MM.1S (cell line): ENCODE results near the gene TTC24.
"Not testable (repeated sequence)": the region's sequence is repeated elsewhere in the genome, so short reads cannot be mapped to it uniquely, and the experiment has no call there.

Experiments used
- DNase-seq: peaks from one replicate; pipeline ENCODE4 v3.0.0-alpha.2; 2015
- H2AFZ ChIP-seq: fragments of 300-600 bp; sonication (generic); 2 replicates; pipeline ENCODE4 v1.6.0; 2016; ENCODE audit warnings: antibody characterized with exemption, low read length
- H3F3A ChIP-seq: fragments of 300-600 bp; sonication (generic); 2 replicates; pipeline ENCODE4 v1.6.1; 2016; ENCODE audit warnings: mild to moderate bottlenecking, antibody characterized with exemption, low read length, moderate library complexity, mixed read lengths; ENCODE audit not compliant: insufficient read depth
- H3K27ac ChIP-seq: fragments of 300-600 bp; sonication (generic); 2 replicates; pipeline ENCODE4 v1.5.1; 2016; ENCODE audit warnings: mild to moderate bottlenecking, low read length
- H3K27me3 ChIP-seq: fragments of 300-600 bp; sonication (generic); replicated peaks from 2 replicates; pipeline ENCODE4 v1.6.0; 2016; ENCODE audit warnings: low read length; ENCODE audit not compliant: insufficient read depth
- H3K36me3 ChIP-seq: fragments of 300-600 bp; sonication (generic); replicated peaks from 2 replicates; pipeline ENCODE4 v1.6.1; 2016; ENCODE audit warnings: mild to moderate bottlenecking, low read length, mixed read lengths; ENCODE audit not compliant: insufficient read depth
- H3K4me1 ChIP-seq: fragments of 300-600 bp; sonication (generic); 2 replicates; pipeline ENCODE4 v1.6.1; 2016; ENCODE audit warnings: low read length, mixed read lengths
- H3K4me2 ChIP-seq: fragments of 300-600 bp; sonication (generic); 2 replicates; pipeline ENCODE4 v1.6.0; 2016; ENCODE audit warnings: low read depth, low read length
- H3K4me3 ChIP-seq: fragments of 300-600 bp; sonication (generic); 2 replicates; pipeline ENCODE4 v1.5.1; 2016; ENCODE audit warnings: low read length, mixed read lengths
- H3K79me2 ChIP-seq: fragments of 300-600 bp; sonication (generic); 2 replicates; pipeline ENCODE4 v1.6.1; 2016; ENCODE audit warnings: mixed run types, low read length, mixed read lengths
- H3K9ac ChIP-seq: fragments of 300-600 bp; sonication (generic); 2 replicates; pipeline ENCODE4 v1.6.1; 2016; ENCODE audit warnings: low read length, mixed read lengths
- H3K9me2 ChIP-seq: fragments of 300-600 bp; sonication (generic); replicated peaks from 2 replicates; pipeline ENCODE4 v1.6.1; 2016; ENCODE audit warnings: mild to moderate bottlenecking, low read length, mixed read lengths; ENCODE audit not compliant: insufficient read depth
- H3K9me3 ChIP-seq: fragments of 300-600 bp; sonication (generic); replicated peaks from 2 replicates; pipeline ENCODE4 v1.6.1; 2016; ENCODE audit warnings: mild to moderate bottlenecking, low read length, mixed read lengths; ENCODE audit not compliant: insufficient read depth
- H4K20me1 ChIP-seq: fragments of 300-600 bp; sonication (generic); 2 replicates; pipeline ENCODE4 v1.6.1; 2016; ENCODE audit warnings: mild to moderate bottlenecking, low read length, moderate library complexity, mixed read lengths; ENCODE audit not compliant: insufficient read depth
- EZH2 ChIP-seq: fragments of 300-600 bp; sonication (generic); optimal IDR thresholded peaks from 2 replicates; pipeline ENCODE3; 2017; ENCODE audit warnings: low read depth, mild to moderate bottlenecking, antibody characterized with exemption, low read length, mixed read lengths
- EZH2phosphoT487 ChIP-seq: fragments of 300-600 bp; sonication (generic); IDR thresholded peaks from 2 replicates; pipeline ENCODE4 v1.6.1; 2018; ENCODE audit warnings: antibody characterized with exemption, low read length
- TF ChIP-seq, protein P1 (sequence below): fragments of 300-600 bp; sonication (generic); IDR thresholded peaks from 2 replicates; pipeline ENCODE4 v1.5.1; 2016; ENCODE audit warnings: antibody characterized with exemption, low read length, mixed read lengths

The TTC24 gene

DNA sequence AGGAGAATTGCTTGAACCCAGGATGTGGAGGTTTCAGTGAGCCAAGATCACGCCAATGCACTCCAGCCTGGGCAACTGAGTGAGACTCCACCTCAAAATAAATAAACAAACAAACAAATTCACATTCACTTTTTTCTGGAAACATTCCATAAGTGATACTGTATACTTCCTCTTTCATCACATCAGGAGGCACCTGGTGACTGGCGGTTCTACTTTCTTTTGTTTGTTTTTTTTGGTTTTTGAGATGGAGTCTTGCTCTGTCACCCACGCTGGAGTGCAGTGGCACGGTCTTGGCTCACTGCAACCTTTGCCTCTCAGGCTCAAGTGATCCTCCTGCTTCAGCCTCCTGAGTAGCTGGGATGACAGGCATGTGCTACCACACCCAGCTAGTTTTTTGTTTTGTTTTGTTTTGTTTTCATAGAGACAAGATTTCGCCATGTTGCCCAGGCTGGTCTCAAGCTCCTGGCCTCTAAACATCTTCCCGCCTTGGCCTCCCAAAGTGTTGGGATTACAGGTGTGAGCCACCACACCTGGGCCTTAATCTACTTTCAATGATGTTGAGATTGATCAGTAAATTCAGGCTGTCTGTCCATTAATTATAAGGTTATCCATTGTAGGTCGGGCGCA, 50.4 kb downstream of the TTC24 start:
- peaks cover 13% of the 10 kb centered on the region for H3K4me1 ChIP-seq
- peaks cover 5% of the 10 kb centered on the region; the same call in 1 of the 2 replicates for H3F3A ChIP-seq
- DNase-seq: no peak
- peaks cover 48% of the 10 kb centered on the region for H3K27me3 ChIP-seq
- no peak overlapping the region for H3K4me3 ChIP-seq
- H3K4me2 ChIP-seq: no peak overlapping the region
- TF ChIP-seq, protein P1, sequence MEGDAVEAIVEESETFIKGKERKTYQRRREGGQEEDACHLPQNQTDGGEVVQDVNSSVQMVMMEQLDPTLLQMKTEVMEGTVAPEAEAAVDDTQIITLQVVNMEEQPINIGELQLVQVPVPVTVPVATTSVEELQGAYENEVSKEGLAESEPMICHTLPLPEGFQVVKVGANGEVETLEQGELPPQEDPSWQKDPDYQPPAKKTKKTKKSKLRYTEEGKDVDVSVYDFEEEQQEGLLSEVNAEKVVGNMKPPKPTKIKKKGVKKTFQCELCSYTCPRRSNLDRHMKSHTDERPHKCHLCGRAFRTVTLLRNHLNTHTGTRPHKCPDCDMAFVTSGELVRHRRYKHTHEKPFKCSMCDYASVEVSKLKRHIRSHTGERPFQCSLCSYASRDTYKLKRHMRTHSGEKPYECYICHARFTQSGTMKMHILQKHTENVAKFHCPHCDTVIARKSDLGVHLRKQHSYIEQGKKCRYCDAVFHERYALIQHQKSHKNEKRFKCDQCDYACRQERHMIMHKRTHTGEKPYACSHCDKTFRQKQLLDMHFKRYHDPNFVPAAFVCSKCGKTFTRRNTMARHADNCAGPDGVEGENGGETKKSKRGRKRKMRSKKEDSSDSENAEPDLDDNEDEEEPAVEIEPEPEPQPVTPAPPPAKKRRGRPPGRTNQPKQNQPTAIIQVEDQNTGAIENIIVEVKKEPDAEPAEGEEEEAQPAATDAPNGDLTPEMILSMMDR: no peak
- TF ChIP-seq EZH2 (no peak), EZH2phosphoT487 (no peak)
- no peaks in the 10 kb centered on the region for H4K20me1 ChIP-seq
- no peaks in the 10 kb centered on the region for H3K79me2 ChIP-seq
- no peaks in the 10 kb centered on the region for H3K9me3 ChIP-seq
- no peak overlapping the region for H3K27ac ChIP-seq
- no peaks in the 10 kb centered on the region for H3K36me3 ChIP-seq
- no peak overlapping the region for H3K9ac ChIP-seq
- no peak overlapping the region for H2AFZ ChIP-seq
- no peaks in the 10 kb centered on the region for H3K9me2 ChIP-seq

DNA sequence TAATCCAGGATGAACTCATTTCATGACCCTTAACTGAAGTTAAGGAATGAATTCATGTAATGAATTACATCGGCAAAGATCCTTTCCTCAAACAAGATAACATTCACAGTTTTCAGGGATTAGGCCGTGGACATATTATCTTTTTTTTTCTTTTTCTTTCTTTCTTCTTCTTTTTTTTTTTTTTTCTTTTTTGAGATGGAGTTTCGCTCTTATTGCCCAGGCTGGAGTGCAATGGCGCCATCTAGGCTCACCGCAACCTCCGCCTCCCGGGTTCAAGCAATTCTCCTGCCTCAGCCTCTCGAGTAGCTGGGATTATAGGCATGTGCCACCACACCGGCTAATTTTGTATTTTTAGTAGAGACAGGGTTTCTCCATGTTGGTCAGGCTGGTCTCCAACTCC, 51.6 kb downstream of the TTC24 start:
- H3K9ac ChIP-seq, H4K20me1 ChIP-seq, H3K4me3 ChIP-seq, H3K4me1 ChIP-seq, H3K9me2 ChIP-seq, H3K9me3 ChIP-seq, H3K4me2 ChIP-seq, H3K79me2 ChIP-seq, DNase-seq, H3K36me3 ChIP-seq, H3K27ac ChIP-seq, H3F3A ChIP-seq, H2AFZ ChIP-seq: not testable (repeated sequence)
- peaks cover 36% of the 10 kb centered on the region for H3K27me3 ChIP-seq

DNA sequence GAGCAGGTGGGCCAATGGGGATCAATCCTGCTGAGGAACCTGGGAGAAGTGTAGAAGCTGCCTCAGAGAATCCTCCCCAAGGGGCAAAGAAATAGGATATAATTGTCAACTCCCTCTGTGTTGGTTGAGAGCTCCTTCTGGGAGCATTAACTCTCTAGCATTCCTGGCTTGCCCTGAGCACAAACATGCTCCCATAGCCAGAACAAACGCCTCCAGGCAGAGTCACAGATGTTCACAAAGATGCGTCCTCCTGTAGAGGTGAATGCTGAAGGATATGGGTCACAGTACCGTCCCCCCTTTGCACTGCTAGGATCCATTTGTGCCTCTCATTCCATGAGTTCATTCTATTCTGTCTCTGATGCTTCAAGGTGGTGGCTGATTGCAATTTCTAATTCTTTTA, 52.8 kb downstream of the TTC24 start:
- H3K9me2 ChIP-seq: no peaks in the 10 kb centered on the region
- no peak overlapping the region for H2AFZ ChIP-seq
- H3K36me3 ChIP-seq: no peaks in the 10 kb centered on the region
- peaks cover 29% of the 10 kb centered on the region for H3K27me3 ChIP-seq
- H3K4me2 ChIP-seq: no peak overlapping the region
- H3F3A ChIP-seq: peaks cover 2% of the 10 kb centered on the region; the same call in 1 of the 2 replicates
- H3K4me3 ChIP-seq: no peak overlapping the region
- H3K9ac ChIP-seq: no peak overlapping the region
- H3K27ac ChIP-seq: no peak overlapping the region
- H3K4me1 ChIP-seq: peaks cover 3% of the 10 kb centered on the region; the same call in 1 of the 2 replicates
- TF ChIP-seq EZH2 (no peak), EZH2phosphoT487 (no peak)
- TF ChIP-seq, protein P1: no peak
- no peaks in the 10 kb centered on the region for H3K9me3 ChIP-seq
- H4K20me1 ChIP-seq: no peaks in the 10 kb centered on the region
- H3K79me2 ChIP-seq: no peaks in the 10 kb centered on the region
- DNase-seq: no peak
